ENCODE measurements around the gene WASF2.

The WASF2 gene

DNA sequence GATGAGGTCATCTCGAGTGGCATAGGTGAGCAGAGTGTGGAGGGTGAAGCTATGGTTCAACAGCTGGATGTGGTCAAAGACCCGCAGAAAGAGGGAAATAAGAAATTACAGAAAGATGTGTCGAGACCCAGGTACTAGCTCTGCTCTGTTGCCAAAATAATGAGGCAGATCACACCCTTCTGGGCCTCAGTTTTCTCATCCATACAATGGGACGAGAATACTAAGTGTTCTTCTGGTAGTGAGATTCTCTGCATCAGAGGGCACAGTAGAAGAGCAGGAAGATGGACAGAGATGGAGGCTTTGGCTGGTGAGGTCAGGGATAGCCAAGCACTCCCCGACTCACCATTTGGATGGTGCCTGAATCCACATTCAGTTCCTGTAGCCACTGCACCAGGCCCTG, 134.3 kb downstream of the WASF2 start:
- TF ChIP-seq POLR2AphosphoS5 (IDR thresholded peaks at IDR 0.05; ENCODE audit: low read depth) = 0 out of 2 replicates have a peak, but pooled peaks have one; percentile 11
- no peak for TF ChIP-seq GABPA (IDR thresholded peaks at IDR 0.05; ENCODE audit: low read depth)
- DNase-seq (ENCODE audit: low read depth in 1 of 2, low spot score in 1 of 2) = no peak
- Histone ChIP-seq H3K27ac (replicated peaks) (no peak overlapping the region), H3K27me3 (ENCODE audit: insufficient read depth, poor library complexity, severe bottlenecking) (peaks cover 6% of the 10 kb centered on the region), H3K4me3 (replicated peaks; ENCODE audit: insufficient read depth, low read length) (no peak overlapping the region)
